A673 (cell line): Measurements from ENCODE around the gene VARS2. TPM values are rescaled to one million over a fixed set of nuclear protein-coding genes. Genes with fewer than 3 reads are reported as not detected.

Source experiments
- BruUV-seq: library from RNA; stranded (reverse); fragments of 400-500 nt; replicated peaks from 2 replicates; lab custom pipeline; 2021; lab: Mats Ljungman, UMichigan
- CTCF ChIA-PET: fragments of 300-600 bp; sonication (Branson Sonifier 250); formaldehyde crosslinking; loops from one replicate; lab custom pipeline; 2022; ENCODE audit warnings: antibody characterized with exemption; lab: Charles Lee
- POLR2A ChIA-PET: fragments of 300-600 bp; sonication (Branson Sonifier 250); formaldehyde crosslinking; loops from one replicate; lab custom pipeline; 2022; ENCODE audit warnings: antibody characterized with exemption; ENCODE audit not compliant: low non-redundant PET; lab: Charles Lee
- DNase-seq: peaks from one replicate; pipeline ENCODE4 v3.0.0-alpha.2; 2015; ENCODE audit warnings: low spot score
- H3K27ac ChIP-seq: fragments of 200-600 bp; sonication (generic); 2 replicates; pipeline ENCODE4 v1.5.1; 2016; ENCODE audit warnings: mixed run types, low read depth, mild to moderate bottlenecking, mixed read lengths, antibody characterized with exemption, low read length; ENCODE audit not compliant: poor library complexity, severe bottlenecking
- H3K27me3 ChIP-seq: fragments of 200-600 bp; sonication (generic); replicated peaks from 2 replicates; pipeline ENCODE4 v1.6.1; 2017; ENCODE audit warnings: mixed run types, low read depth, mild to moderate bottlenecking, mixed read lengths, antibody characterized with exemption, low read length; ENCODE audit not compliant: insufficient read depth, poor library complexity
- H3K36me3 ChIP-seq: fragments of 200-600 bp; sonication (generic); 2 replicates; pipeline ENCODE4 v1.6.1; 2016; ENCODE audit warnings: mixed run types, mild to moderate bottlenecking, mixed read lengths, antibody characterized with exemption, low read length; ENCODE audit not compliant: insufficient read depth, poor library complexity, severe bottlenecking
- H3K4me1 ChIP-seq: fragments of 200-600 bp; sonication (generic); 2 replicates; pipeline ENCODE4 v1.6.1; 2017; ENCODE audit warnings: mixed run types, mild to moderate bottlenecking, mixed read lengths, antibody characterized with exemption, low read length; ENCODE audit not compliant: insufficient read depth, poor library complexity, severe bottlenecking
- H3K4me3 ChIP-seq: fragments of 200-600 bp; sonication (generic); 2 replicates; pipeline ENCODE4 v1.5.1; 2016; ENCODE audit warnings: low read depth, mixed run types, mild to moderate bottlenecking, mixed read lengths, low read length; ENCODE audit not compliant: poor library complexity, severe bottlenecking
- H3K9me3 ChIP-seq: fragments of 200-600 bp; sonication (generic); 2 replicates; pipeline ENCODE4 v1.6.1; 2016; ENCODE audit warnings: mixed run types, low read depth, mild to moderate bottlenecking, mixed read lengths, antibody characterized with exemption, low read length; ENCODE audit not compliant: poor library complexity, severe bottlenecking
- EZH2 ChIP-seq: fragments of 200-600 bp; sonication (generic); IDR thresholded peaks from 2 replicates; pipeline ENCODE4 v1.6.1; 2017; ENCODE audit warnings: borderline replicate concordance, low read depth, mild to moderate bottlenecking, mixed read lengths, antibody characterized with exemption, low read length; ENCODE audit not compliant: poor library complexity, severe bottlenecking
- intact Hi-C: fragments of 100-400 bp; cut with micrococcal nuclease; formaldehyde crosslinking; loops from one replicate; pipeline ENCODE4 v1.10.0; 2022; ENCODE audit not compliant: unreplicated experiment
- microRNA-seq: library from miRNA; unstranded; fragments of <30 nt; microRNA quantifications from one replicate; pipeline ENCODE4 v1.2.0, GENCODE V29; 2021
- total RNA-seq: library from RNA; stranded (reverse); gene quantifications from 2 replicates; pipeline ENCODE4 v1.2.3, GENCODE V29; 2021
- TF ChIP-seq, protein P1 (sequence below): fragments of 300-800, 200-600 bp; sonication (generic); conservative IDR thresholded peaks from 2 replicates; pipeline ENCODE4 v1.5.1; 2017; ENCODE audit warnings: low read depth, mild to moderate bottlenecking, antibody characterized with exemption, low read length, moderate library complexity, mixed read lengths

The VARS2 gene
- total RNA-seq, 1 experiment from 2014 or later: 48.4 TPM

DNA sequence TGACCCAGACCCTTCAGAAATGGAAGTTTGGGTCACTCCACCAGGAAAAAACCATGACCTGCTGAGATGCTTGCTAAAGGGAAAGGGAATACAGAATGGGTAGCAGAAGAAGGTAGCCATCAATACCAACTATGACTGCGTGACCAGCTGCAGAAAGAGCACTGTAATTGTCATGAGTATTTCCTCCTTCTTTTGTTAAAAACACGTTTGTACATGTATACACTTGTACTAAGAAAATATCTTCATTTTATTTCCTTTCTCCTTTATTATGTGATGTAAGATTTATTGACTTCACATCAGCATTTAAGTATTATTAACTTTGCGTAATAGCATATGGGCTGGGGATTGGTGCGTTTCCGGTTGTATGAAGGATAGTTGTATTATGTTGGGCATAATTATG, 56.9 kb downstream of the VARS2 start:
- Histone ChIP-seq H3K4me3 (no peak overlapping the region), H3K27me3 (no peaks in the 10 kb centered on the region), H3K4me1 (peaks cover 8% of the 10 kb centered on the region), H3K36me3 (no peaks in the 10 kb centered on the region), H3K27ac (no peak overlapping the region), H3K9me3 (no peaks in the 10 kb centered on the region)
- ChIA-PET POLR2A (no interaction called here), CTCF (no interaction called here)
- no TSS peak for BruUV-seq
- no peak for TF ChIP-seq EZH2
- TF ChIP-seq, protein P1, sequence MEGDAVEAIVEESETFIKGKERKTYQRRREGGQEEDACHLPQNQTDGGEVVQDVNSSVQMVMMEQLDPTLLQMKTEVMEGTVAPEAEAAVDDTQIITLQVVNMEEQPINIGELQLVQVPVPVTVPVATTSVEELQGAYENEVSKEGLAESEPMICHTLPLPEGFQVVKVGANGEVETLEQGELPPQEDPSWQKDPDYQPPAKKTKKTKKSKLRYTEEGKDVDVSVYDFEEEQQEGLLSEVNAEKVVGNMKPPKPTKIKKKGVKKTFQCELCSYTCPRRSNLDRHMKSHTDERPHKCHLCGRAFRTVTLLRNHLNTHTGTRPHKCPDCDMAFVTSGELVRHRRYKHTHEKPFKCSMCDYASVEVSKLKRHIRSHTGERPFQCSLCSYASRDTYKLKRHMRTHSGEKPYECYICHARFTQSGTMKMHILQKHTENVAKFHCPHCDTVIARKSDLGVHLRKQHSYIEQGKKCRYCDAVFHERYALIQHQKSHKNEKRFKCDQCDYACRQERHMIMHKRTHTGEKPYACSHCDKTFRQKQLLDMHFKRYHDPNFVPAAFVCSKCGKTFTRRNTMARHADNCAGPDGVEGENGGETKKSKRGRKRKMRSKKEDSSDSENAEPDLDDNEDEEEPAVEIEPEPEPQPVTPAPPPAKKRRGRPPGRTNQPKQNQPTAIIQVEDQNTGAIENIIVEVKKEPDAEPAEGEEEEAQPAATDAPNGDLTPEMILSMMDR: no peak
- intact Hi-C loops: no loop called here
- peak; percentile 16 for DNase-seq

DNA sequence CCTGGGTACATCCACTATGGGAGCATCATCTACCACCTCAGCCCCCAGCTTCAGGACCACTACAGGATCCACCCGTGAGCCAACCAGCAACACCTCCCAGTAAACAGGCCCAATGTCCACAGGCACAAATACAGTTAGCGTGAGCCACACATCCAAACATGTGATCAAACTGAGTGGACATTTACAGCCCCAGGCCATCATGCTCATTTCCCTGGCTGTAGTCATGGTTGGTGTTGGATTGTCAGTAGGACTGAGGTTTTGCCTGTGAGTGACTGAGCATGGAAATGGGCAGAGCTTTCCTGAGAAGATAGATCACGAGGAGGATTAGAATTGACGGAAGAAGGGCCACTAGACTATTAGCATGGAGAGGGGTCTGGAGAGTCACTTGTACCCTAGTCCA, 58.8 kb downstream of the VARS2 start:
- POLR2A ChIA-PET: interaction anchor here (0.6 kb wide), 1 partner anchor 12 kb away, joined by 4 read pairs; no protein-coding TSS in a partner anchor

DNA sequence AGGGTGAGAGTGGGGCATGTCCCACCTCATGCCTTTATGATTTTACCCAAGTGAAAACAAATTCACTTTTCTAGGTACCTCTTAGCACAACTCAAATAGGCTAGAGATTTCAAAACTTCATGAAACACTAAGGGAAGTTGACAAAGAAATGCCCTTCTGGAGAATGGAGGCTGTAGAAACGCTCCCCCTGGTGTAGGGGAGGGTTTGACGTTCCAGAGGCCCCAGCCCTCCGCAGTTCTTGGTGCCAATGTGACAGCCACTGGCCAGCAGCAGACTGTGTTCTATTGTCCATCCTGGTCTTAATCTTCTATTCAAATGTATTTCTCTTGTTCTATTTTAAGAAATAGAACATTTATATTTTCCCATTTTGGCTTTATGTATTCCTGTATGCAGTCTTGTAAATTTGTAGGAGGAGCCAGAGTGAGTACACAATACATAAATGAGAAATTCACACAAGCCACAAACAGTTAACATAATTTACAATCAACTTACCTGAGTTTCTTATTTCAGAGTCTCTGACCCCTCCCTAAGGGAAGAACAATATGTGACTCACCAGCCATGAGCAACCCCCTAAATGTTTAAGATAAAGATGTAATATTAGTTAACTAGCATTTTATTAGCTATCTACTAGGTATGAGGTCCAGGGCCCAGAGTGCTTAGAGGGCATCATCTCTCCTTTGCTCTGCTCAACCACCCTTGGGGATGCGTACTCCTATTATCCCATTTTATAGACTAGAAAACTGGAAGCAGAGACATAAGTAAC, 60.6 kb downstream of the VARS2 start:
- POLR2A ChIA-PET: interaction anchor here (0.9 kb wide), 1 partner anchor 11 kb away, joined by 3 read pairs; no protein-coding TSS in a partner anchor

More for the DNA sequence above, 58.8 kb downstream of the VARS2 start:
- no peak overlapping the region for H3K27ac ChIP-seq
- H3K36me3 ChIP-seq: no peaks in the 10 kb centered on the region
- H3K9me3 ChIP-seq: no peaks in the 10 kb centered on the region
- H3K4me3 ChIP-seq: no peak overlapping the region
- TF ChIP-seq EZH2: no peak
- TF ChIP-seq, protein P1: no peak
- intact Hi-C loops: no loop called here
- H3K27me3 ChIP-seq: no peaks in the 10 kb centered on the region
- no TSS peak for BruUV-seq
- no peak for DNase-seq
- H3K4me1 ChIP-seq: peaks cover 8% of the 10 kb centered on the region
- CTCF ChIA-PET: no interaction called here

More for the DNA sequence above, 60.6 kb downstream of the VARS2 start:
- no TSS peak for BruUV-seq
- H3K36me3 ChIP-seq: no peaks in the 10 kb centered on the region
- intact Hi-C loops: no loop called here
- CTCF ChIA-PET: no interaction called here
- no peak overlapping the region for H3K4me3 ChIP-seq
- peaks cover 8% of the 10 kb centered on the region for H3K4me1 ChIP-seq
- no peak overlapping the region for H3K27ac ChIP-seq
- no peaks in the 10 kb centered on the region for H3K9me3 ChIP-seq
- no peak for TF ChIP-seq EZH2
- TF ChIP-seq, protein P1: no peak
- H3K27me3 ChIP-seq: no peaks in the 10 kb centered on the region
- no peak for DNase-seq

Small RNA genes within 50 kb of the gene (microRNA-seq; reads per million reads assigned to microRNA genes)
- gene MIR4640: 5.9 reads per million, percentile 19 among the genes with 10 or more reads in this experiment

Other genes with a start within 250 kb of the VARS2 start
- gene DHX16, start 241.2 kb upstream of the VARS2 start, total RNA-seq: 44.7 and 46.4 TPM in 2 replicates
- gene PPP1R18, start 227.6 kb upstream of the VARS2 start, total RNA-seq: 49.3 and 50.3 TPM in 2 replicates
- 49.8 and 54.4 TPM in 2 replicates for gene NRM, start 223.3 kb upstream of the VARS2 start, total RNA-seq
- gene MDC1, start 197.0 kb upstream of the VARS2 start, total RNA-seq: 52.9 and 53.4 TPM in 2 replicates
- gene TUBB, start 193.9 kb upstream of the VARS2 start, total RNA-seq: 1,864 and 1,936 TPM in 2 replicates
- gene FLOT1, start 171.6 kb upstream of the VARS2 start, total RNA-seq: 116 and 120 TPM in 2 replicates
- gene IER3, start 169.7 kb upstream of the VARS2 start, total RNA-seq: 33.5 and 34.6 TPM in 2 replicates
- 48.0 and 57.9 TPM in 2 replicates for gene DDR1, start 29.7 kb upstream of the VARS2 start, total RNA-seq
- 42.6 and 45.9 TPM in 2 replicates for gene GTF2H4, start 6.0 kb upstream of the VARS2 start, total RNA-seq
- not detected in 2 replicates for gene SFTA2, start 17.9 kb downstream of the VARS2 start, total RNA-seq
- not detected in 2 replicates for gene MUCL3, start 26.7 kb downstream of the VARS2 start, total RNA-seq
- not detected in 2 replicates for gene MUC21, start 69.5 kb downstream of the VARS2 start, total RNA-seq
- not detected in 2 replicates for gene MUC22, start 96.2 kb downstream of the VARS2 start, total RNA-seq
- not detected in 2 replicates for gene C6orf15, start 198.3 kb downstream of the VARS2 start, total RNA-seq
- 0.74 TPM in 1 of 2 replicates, not detected in the other for gene PSORS1C1, start 200.6 kb downstream of the VARS2 start, total RNA-seq
- gene CDSN, start 206.2 kb downstream of the VARS2 start, total RNA-seq: not detected in 2 replicates
- gene PSORS1C2, start 224.8 kb downstream of the VARS2 start, total RNA-seq: not detected in 2 replicates
- gene CCHCR1, start 243.6 kb downstream of the VARS2 start, total RNA-seq: 51.7 and 58.0 TPM in 2 replicates
- gene TCF19, start 244.4 kb downstream of the VARS2 start, total RNA-seq: 31.8 and 39.1 TPM in 2 replicates